GM12878 (cell line): ENCODE results near the gene IRF2. TPM values are rescaled to one million over a fixed set of nuclear protein-coding genes. Genes with fewer than 3 reads are reported as not detected.

Source experiments
- ATAC-seq: fragments of 200-7000 bp; cut with Tn5 transposase; 3 replicates; pipeline ENCODE4 v1.9.1; 2020; ENCODE audit warnings: mild to moderate bottlenecking, moderate library complexity
- BruUV-seq: library from RNA; stranded (reverse); fragments of 400-500 nt; replicated peaks from 2 replicates; lab custom pipeline; 2021; lab: Mats Ljungman, UMichigan
- CTCF ChIA-PET: fragments of 300-600 bp; sonication (Branson Sonifier 250); formaldehyde crosslinking; extraction: SDS; loops from one replicate; lab custom pipeline; 2021; ENCODE audit warnings: inconsistent platforms; lab: Yijun Ruan, JAX
- POLR2A ChIA-PET: fragments of 350-600 bp; formaldehyde crosslinking; extraction: SDS; loops from one replicate; lab custom pipeline; 2021; ENCODE audit warnings: inconsistent platforms; lab: Charles Lee
- RAD21 ChIA-PET: fragments of 300-600 bp; sonication (Branson Sonifier 250); formaldehyde crosslinking; loops from one replicate; lab custom pipeline; 2023; ENCODE audit warnings: antibody characterized with exemption; ENCODE audit not compliant: unreplicated experiment; lab: Charles Lee
- SMC1A ChIA-PET: fragments of 300-600 bp; sonication (Branson Sonifier 250); formaldehyde crosslinking; loops from one replicate; lab custom pipeline; 2023; ENCODE audit not compliant: unreplicated experiment, uncharacterized antibody; lab: Charles Lee
- DNase-seq: peaks from one replicate; pipeline ENCODE4 v3.0.0-alpha.2; 2011; ENCODE audit warnings: low read depth, low spot score
- FAIRE-seq: peaks from 3 replicates; lab custom pipeline; 2011; peaks lifted over from hg19 to GRCh38; lab: Jason Lieb, UNC
- H2AFZ ChIP-seq: 2 replicates; pipeline ENCODE4 v1.6.0; 2011; ENCODE audit warnings: low read depth, low read length, control low read depth; ENCODE audit not compliant: control insufficient read depth
- H3K27ac ChIP-seq: 2 replicates; pipeline ENCODE4 v1.5.1; 2011; ENCODE audit warnings: control low read depth; ENCODE audit not compliant: control insufficient read depth, insufficient read depth
- H3K27me3 ChIP-seq, 2 experiments: replicated peaks in 1 of 2; 2 replicates each; pipeline versions ENCODE4 v1.6.0 to v1.6.1; 2011; ENCODE audit warnings: low read length in 1 of 2; ENCODE audit not compliant: control insufficient read depth in 2 of 2, insufficient read depth in 2 of 2
- H3K36me3 ChIP-seq, 2 experiments: 2 replicates each; pipeline ENCODE4 v1.5.1; 2011; ENCODE audit warnings: low read length in 1 of 2; ENCODE audit not compliant: control insufficient read depth in 2 of 2, insufficient read depth in 2 of 2
- H3K4me1 ChIP-seq: 2 replicates; pipeline ENCODE4 v1.6.1; 2011; ENCODE audit warnings: mild to moderate bottlenecking, low read length, moderate library complexity, mixed read lengths; ENCODE audit not compliant: control insufficient read depth, insufficient read depth
- H3K4me2 ChIP-seq: 2 replicates; pipeline ENCODE4 v1.6.0; 2011; ENCODE audit warnings: control low read depth; ENCODE audit not compliant: control insufficient read depth, insufficient read depth
- H3K4me3 ChIP-seq: fragments of 200-600 bp; sonication (generic); 2 replicates; pipeline ENCODE4 v1.5.1; 2016
- H3K79me2 ChIP-seq: 2 replicates; pipeline ENCODE4 v1.6.0; 2011; ENCODE audit warnings: low read length; ENCODE audit not compliant: control insufficient read depth, insufficient read depth
- H3K9ac ChIP-seq: 2 replicates; pipeline ENCODE4 v1.8.0; 2011; ENCODE audit warnings: low read length, control low read depth, mixed read lengths; ENCODE audit not compliant: control insufficient read depth, insufficient read depth
- H3K9me3 ChIP-seq: replicated peaks from 3 replicates; pipeline ENCODE4 v1.5.1; 2011; ENCODE audit warnings: mild to moderate bottlenecking, low read length; ENCODE audit not compliant: control insufficient read depth, insufficient read depth
- H4K20me1 ChIP-seq: 2 replicates; pipeline ENCODE4 v1.6.0; 2011; ENCODE audit not compliant: control insufficient read depth, insufficient read depth
- ATF2 ChIP-seq: IDR thresholded peaks from 2 replicates; pipeline ENCODE4 v1.6.1; 2012; ENCODE audit warnings: low read length, inconsistent platforms
- E2F8 ChIP-seq: fragments of 450-650 bp; IDR thresholded peaks from 2 replicates; pipeline ENCODE4 v1.6.1; 2018; ENCODE audit warnings: mild to moderate bottlenecking, low read depth, moderate library complexity; ENCODE audit not compliant: partially characterized antibody
- IKZF1 ChIP-seq: fragments of 450-650 bp; conservative IDR thresholded peaks from 2 replicates; pipeline ENCODE4 v1.6.1; 2017; ENCODE audit warnings: antibody characterized with exemption, mild to moderate bottlenecking
- IKZF2 ChIP-seq, 2 experiments: fragments of 450-650 bp; IDR thresholded peaks; 2 replicates each; pipeline ENCODE4 v1.6.1; 2017; ENCODE audit warnings: mild to moderate bottlenecking in 2 of 2, moderate library complexity in 2 of 2
- IRF4 ChIP-seq: IDR thresholded peaks from 2 replicates; pipeline ENCODE4 v1.6.1; 2011; ENCODE audit warnings: low read depth, low read length
- KLF5 ChIP-seq: fragments of 450-650 bp; IDR thresholded peaks from 2 replicates; pipeline ENCODE4 v1.6.1; 2014; ENCODE audit warnings: mild to moderate bottlenecking; ENCODE audit not compliant: partially characterized antibody
- RCOR1 ChIP-seq: conservative IDR thresholded peaks from 2 replicates; pipeline ENCODE4 v1.6.1; 2012; ENCODE audit warnings: low read depth, low read length, improper control_type of control experiment
- RELB ChIP-seq: fragments of 450-650 bp; IDR thresholded peaks from 2 replicates; pipeline ENCODE4 v1.6.1; 2017; ENCODE audit warnings: low read depth, mild to moderate bottlenecking, moderate library complexity
- SMAD1 ChIP-seq: fragments of 450-650 bp; IDR thresholded peaks from 2 replicates; pipeline ENCODE4 v1.6.1; 2018; ENCODE audit warnings: mild to moderate bottlenecking, low read depth; ENCODE audit not compliant: partially characterized antibody
- SP1 ChIP-seq: IDR thresholded peaks from one replicate; pipeline ENCODE4 v1.6.1; 2011; ENCODE audit warnings: low read depth, low read length
- TCF3 ChIP-seq: IDR thresholded peaks from 2 replicates; pipeline ENCODE4 v1.6.1; 2012; ENCODE audit warnings: low read depth, mild to moderate bottlenecking, low read length, borderline replicate concordance; ENCODE audit not compliant: insufficient read depth
- WGBS: methylation state at CpG from one replicate; pipeline ENCODE4 v1.1.6; 2016; ENCODE audit warnings: low lambda C conversion rate; ENCODE audit not compliant: insufficient replicate concordance, insufficient coverage; ENCODE audit errors: missing lambda C conversion rate; 5-methylcytosine and 5-hydroxymethylcytosine counted together
- in situ Hi-C: fragments of 300-500 bp; cut with MboI; formaldehyde crosslinking; loops from 9 replicates; pipeline ENCODE4 v1.14.3; 2018; ENCODE audit warnings: mixed read lengths
- intact Hi-C: fragments of 100-400 bp; cut with micrococcal nuclease; formaldehyde crosslinking; loops from one replicate; pipeline ENCODE4 v1.14.2; 2022; ENCODE audit not compliant: unreplicated experiment
- polyA plus RNA-seq, 11 experiments: library from polyadenylated mRNA; depleted of rRNA in 4 of 11; unstranded in 6 of 11; stranded (reverse) in 5 of 11; fragments of >200 nt; fragmentation: Nextera tagmentation in 4 of 11; fragmentation: Illumina TruSeq in 1 of 11; extraction: Ambion mirVana in 4 of 11; extraction: Trizol in 1 of 11; gene quantifications; 1 replicate in 1 of 11; 2 replicates in 10 of 11; pipeline versions ENCODE4 v1.2.1 to v1.2.3, GENCODE V29; 2011 to 2016; ENCODE audit warnings: inconsistent platforms in 2 of 11, missing spikeins in 2 of 11, low read depth in 1 of 11
- total RNA-seq, 4 experiments: library from RNA; depleted of rRNA in 3 of 4; stranded (reverse); fragments of >200 nt in 3 of 4; fragmentation: Illumina TruSeq in 1 of 4; extraction: Trizol in 1 of 4; gene quantifications; 2 replicates each; pipeline versions ENCODE4 v1.2.1 to v1.2.3, GENCODE V29; 2013 to 2021

Gene IRF2
- total and polyA plus RNA-seq, 10 of the 15 experiments (the other 5 are each of a cell fraction or from before 2014, with no cell fraction given): 45.1 to 99.3 (median 58.9) TPM

DNA sequence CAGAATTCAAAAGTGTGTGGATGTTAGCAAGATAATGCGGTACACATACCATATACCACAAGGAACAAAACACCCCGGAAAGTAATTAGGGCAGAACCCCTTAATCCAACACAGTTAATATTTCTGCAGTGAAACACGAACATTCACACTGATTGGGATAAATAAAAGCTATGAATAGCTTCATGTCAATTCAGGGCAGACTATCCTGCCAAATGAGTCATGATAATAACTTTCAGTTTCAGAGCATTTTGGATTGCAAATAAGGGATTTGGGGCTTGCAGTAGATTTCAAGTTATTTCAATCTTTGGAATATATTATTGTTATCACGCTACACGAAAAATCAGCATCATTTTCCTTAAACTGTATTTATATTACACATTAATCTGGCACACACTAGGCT lies 24.3 kb downstream of the IRF2 start (continued):
- no peak for TF ChIP-seq E2F8
- TF ChIP-seq TCF3: no peak
- TF ChIP-seq IRF4: no peak
- TF ChIP-seq RCOR1: no peak

DNA sequence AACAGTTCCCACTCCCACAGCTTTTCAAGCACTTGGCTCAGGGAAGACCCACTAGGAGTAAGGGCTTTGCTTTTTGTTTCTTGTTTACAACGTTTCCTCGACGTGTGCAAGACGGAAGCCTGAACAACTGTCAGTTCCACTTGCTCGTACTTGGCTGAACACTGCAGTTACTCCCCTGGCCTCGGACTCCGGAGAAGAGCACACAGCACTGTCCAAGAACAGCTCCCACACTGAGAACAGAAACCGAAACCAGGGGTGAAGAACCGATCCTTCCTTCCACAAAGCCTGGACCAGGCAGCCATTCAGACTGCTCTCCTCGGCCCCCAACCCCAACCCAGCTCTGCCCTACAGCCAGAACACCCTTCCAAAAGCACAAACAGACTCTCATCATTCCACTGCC lies 25.5 kb downstream of the IRF2 start:
- SMC1A ChIA-PET: interaction anchor here (0.7 to 2.4 kb wide), 13 partner anchors 9 to 183 kb away, joined by 3 to 11 read pairs (median 3); no protein-coding TSS in a partner anchor
- Histone ChIP-seq H3K4me2 (peak overlapping the region; percentile 62), H3K36me3 (peaks cover 6 to 11% of the 10 kb centered on the region in 2 experiments; a peak in 3 of 4 replicates), H3K27ac (peak overlapping the region; percentile 27), H3K9me3 (no peaks in the 10 kb centered on the region; the same call in 2 of the 3 replicates), H3K4me1 (peaks cover 49% of the 10 kb centered on the region), H4K20me1 (no peaks in the 10 kb centered on the region), H2AFZ (no peak overlapping the region), H3K9ac (no peak overlapping the region), H3K27me3 (no peaks in the 10 kb centered on the region), H3K4me3 (0 out of 2 replicates have a peak overlapping the region, but pooled peaks have one; percentile 21), H3K79me2 (peaks cover 90% of the 10 kb centered on the region)
- RAD21 ChIA-PET: interaction anchor here (1.1 to 1.3 kb wide), 3 partner anchors 11 to 184 kb away, joined by 3 to 4 read pairs (median 3); no protein-coding TSS in a partner anchor
- FAIRE-seq (no peak), DNase-seq (no peak), ATAC-seq (peak; percentile 59)
- TF ChIP-seq SMAD1 (no peak), ATF2 (no peak), SP1 (no peak), RELB (no peak), IKZF1 (0 out of 2 replicates have a peak, but pooled peaks have one; percentile 17), KLF5 (no peak), E2F8 (no peak), IKZF2 (IDR thresholded peaks at IDR 0.05) (peak in 1 of 2 experiments; percentile 38; a peak in 2 of 4 replicates)
- in situ Hi-C loops: no loop called here
- intact Hi-C loops: no loop called here
- no TSS peak for BruUV-seq
- CTCF ChIA-PET: interaction anchor here (1.1 kb wide), 1 partner anchor 12 kb away, joined by 3 read pairs; no protein-coding TSS in a partner anchor
- 49% methylated on average over 10 of the region's 10 CpGs for WGBS
- POLR2A ChIA-PET: interaction anchor here (1.0 to 1.2 kb wide), 2 partner anchors 16 to 51 kb away, joined by 3 read pairs; no protein-coding TSS in a partner anchor
